Natural killer cell (primary cell): ENCODE results near the gene OR2S2. TPM values are rescaled to one million over a fixed set of nuclear protein-coding genes. Genes with fewer than 3 reads are reported as not detected.

Source experiments
- ATAC-seq, 3 donors: fragments of 150-1000 bp in 2 of 3; fragments of 200-7000 bp in 1 of 3; cut with Tn5 transposase; 1 replicate in 1 of 3; 2 replicates in 2 of 3; pipeline ENCODE4 v1.10.0; 2021; ENCODE audit warnings: mild to moderate bottlenecking in 2 of 3, moderate library complexity in 2 of 3
- DNase-seq, 2 donors: peaks; one replicate each; pipeline versions ENCODE4 v3.0.0 to v3.0.0-alpha.2; 2013 to 2021; ENCODE audit warnings: mixed read lengths in 1 of 2
- H3K27ac ChIP-seq: one replicate; pipeline ENCODE4 v1.5.1; 2013; ENCODE audit warnings: mild to moderate bottlenecking, low read length
- H3K27me3 ChIP-seq: one replicate; pipeline ENCODE4 v1.6.1; 2013; ENCODE audit warnings: low read length; ENCODE audit not compliant: control insufficient read depth, insufficient read depth
- H3K36me3 ChIP-seq: one replicate; pipeline ENCODE4 v1.6.1; 2013; ENCODE audit warnings: low read length; ENCODE audit not compliant: control insufficient read depth, insufficient read depth
- H3K4me1 ChIP-seq: one replicate; pipeline ENCODE4 v1.6.1; 2013; ENCODE audit warnings: low read length; ENCODE audit not compliant: control insufficient read depth, insufficient read depth
- H3K4me3 ChIP-seq: one replicate; pipeline ENCODE4 v1.5.1; 2013; ENCODE audit warnings: low read length
- H3K9me3 ChIP-seq: one replicate; pipeline ENCODE4 v1.6.1; 2013; ENCODE audit warnings: low read length; ENCODE audit not compliant: control insufficient read depth, insufficient read depth
- H3K27ac Mint-ChIP-seq, 2 donors: one replicate each; pipeline ENCODE4 v1.8.0; 2022; ENCODE audit warnings: mild to moderate bottlenecking in 2 of 2, mixed read lengths in 2 of 2, moderate library complexity in 1 of 2
- H3K27me3 Mint-ChIP-seq, 2 donors: one replicate each; pipeline ENCODE4 v1.8.0; 2022; ENCODE audit warnings: low read depth in 2 of 2, mixed read lengths in 2 of 2
- H3K36me3 Mint-ChIP-seq: one replicate; pipeline ENCODE4 v1.8.0; 2022; ENCODE audit warnings: mixed read lengths
- H3K4me1 Mint-ChIP-seq, 2 donors: one replicate each; pipeline ENCODE4 v1.8.0; 2022; ENCODE audit warnings: mixed read lengths in 2 of 2
- H3K4me3 Mint-ChIP-seq: one replicate; pipeline ENCODE4 v1.8.0; 2022; ENCODE audit warnings: mild to moderate bottlenecking, moderate library complexity, mixed read lengths
- H3K9me3 Mint-ChIP-seq, 2 donors: one replicate each; pipeline ENCODE4 v1.8.0; 2022; ENCODE audit warnings: mixed read lengths in 2 of 2
- CTCF ChIP-seq: fragments of 200-600 bp; IDR thresholded peaks from one replicate; pipeline ENCODE4 v1.8.0; 2022; ENCODE audit warnings: antibody characterized with exemption
- WGBS: methylation state at CpG from one replicate; pipeline ENCODE4 v1.1.7; 2013; ENCODE audit warnings: missing lambda C conversion rate; ENCODE audit not compliant: insufficient coverage; 5-methylcytosine and 5-hydroxymethylcytosine counted together
- intact Hi-C: fragments of 100-400 bp; cut with micrococcal nuclease; formaldehyde crosslinking; loops from one replicate; pipeline ENCODE4 v1.14.2; 2022
- total RNA-seq, 4 donors: library from RNA; stranded (reverse); fragments of 120-200 nt in 1 of 4; gene quantifications; one replicate each; pipeline versions ENCODE4 v1.2.3 to v1.2.4, GENCODE V29; 2013 to 2022

OR2S2 gene
- total RNA-seq, 3 donors from 2014 or later (not counting 1 experiment from before 2014, with no cell fraction given), result not detected

- H3K27ac Mint-ChIP-seq, result no peak overlapping the region
- no peak overlapping the region for H3K4me3 Mint-ChIP-seq
- no peak for TF ChIP-seq CTCF
- intact Hi-C loops, result no loop called here
- H3K27me3 Mint-ChIP-seq, result peaks cover 24 to 34% of the 10 kb centered on the region in 2 donors
- H3K9me3 Mint-ChIP-seq, result no peaks in the 10 kb centered on the region
- Histone ChIP-seq H3K27ac (no peak overlapping the region), H3K4me3 (no peak overlapping the region), H3K36me3 (no peaks in the 10 kb centered on the region), H3K4me1 (no peaks in the 10 kb centered on the region), H3K9me3 (no peaks in the 10 kb centered on the region), H3K27me3 (peaks cover 2% of the 10 kb centered on the region)
- H3K4me1 Mint-ChIP-seq, result no peaks in the 10 kb centered on the region
- H3K36me3 Mint-ChIP-seq, result no peaks in the 10 kb centered on the region
- ATAC-seq, result no peak
- no peak for DNase-seq
- 83% methylated on average over 5 of the region's 6 CpGs for WGBS
Measured at GRCh38 chr9:35952526-35953191, 5.3 kb downstream of the OR2S2 start.

GRCh38 chr9:35951736-35952135 lies 6.2 kb downstream of the OR2S2 start:
- Mint-ChIP-seq H3K27me3 (peaks cover 15 to 25% of the 10 kb centered on the region in 2 donors), H3K9me3 (no peaks in the 10 kb centered on the region)
- intact Hi-C loops, result no loop called here

GRCh38 chr9:35948901-35949318 lies 9.0 kb downstream of the OR2S2 start:
- no peak overlapping the region for H3K27ac ChIP-seq
- H3K9me3 Mint-ChIP-seq, result no peaks in the 10 kb centered on the region
- no peak overlapping the region for H3K4me3 Mint-ChIP-seq
- H3K4me1 ChIP-seq, result no peaks in the 10 kb centered on the region
- no peak overlapping the region for H3K4me3 ChIP-seq
- ATAC-seq (no peak), DNase-seq (no peak)
- 56% methylated on average over 1 of the region's 2 CpGs for WGBS
- H3K36me3 Mint-ChIP-seq, result no peaks in the 10 kb centered on the region
- H3K9me3 ChIP-seq, result no peaks in the 10 kb centered on the region
- H3K36me3 ChIP-seq, result no peaks in the 10 kb centered on the region
- H3K27ac Mint-ChIP-seq, result no peak overlapping the region
- no peak for TF ChIP-seq CTCF
- intact Hi-C loops, result no loop called here
- H3K4me1 Mint-ChIP-seq, result peaks cover 5% of the 10 kb centered on the region in 2 donors
- peaks cover 1% of the 10 kb centered on the region for H3K27me3 ChIP-seq
- peaks cover 9 to 11% of the 10 kb centered on the region in 2 donors for H3K27me3 Mint-ChIP-seq

More at GRCh38 chr9:35951736-35952135, 6.2 kb downstream of the OR2S2 start:
- no peaks in the 10 kb centered on the region for H3K36me3 ChIP-seq
- no peak overlapping the region for H3K4me3 ChIP-seq
- Mint-ChIP-seq H3K4me1 (no peaks in the 10 kb centered on the region), H3K4me3 (no peak overlapping the region), H3K36me3 (no peaks in the 10 kb centered on the region), H3K27ac (no peak overlapping the region)
- DNase-seq (no peak), ATAC-seq (no peak)
- H3K9me3 ChIP-seq, result no peaks in the 10 kb centered on the region
- WGBS, result 79% methylated on average over 5 of the region's 6 CpGs
- H3K4me1 ChIP-seq, result no peaks in the 10 kb centered on the region
- peaks cover 2% of the 10 kb centered on the region for H3K27me3 ChIP-seq
- no peak overlapping the region for H3K27ac ChIP-seq
- TF ChIP-seq CTCF, result no peak

GRCh38 chr9:35948451-35948850 lies 9.5 kb downstream of the OR2S2 start:
- ATAC-seq (no peak), DNase-seq (no peak)
- Mint-ChIP-seq H3K27ac (no peak overlapping the region), H3K27me3 (peaks cover 9 to 11% of the 10 kb centered on the region in 2 donors), H3K4me3 (no peak overlapping the region), H3K9me3 (no peaks in the 10 kb centered on the region), H3K36me3 (no peaks in the 10 kb centered on the region), H3K4me1 (peaks cover 5% of the 10 kb centered on the region in 2 donors)
- H3K4me3 ChIP-seq, result no peak overlapping the region
- TF ChIP-seq CTCF, result no peak
- H3K27me3 ChIP-seq, result no peaks in the 10 kb centered on the region
- no peaks in the 10 kb centered on the region for H3K9me3 ChIP-seq
- intact Hi-C loops, result no loop called here
- H3K36me3 ChIP-seq, result no peaks in the 10 kb centered on the region
- H3K4me1 ChIP-seq, result no peaks in the 10 kb centered on the region
- H3K27ac ChIP-seq, result no peak overlapping the region
- WGBS, result 100% methylated on average over 2 of the region's 2 CpGs
